HEK293 (cell line): ENCODE data around the gene PLP2.

Experiments
- BCL11A ChIP-seq: fragments of 450-650 bp; formaldehyde crosslinking; IDR thresholded peaks from 2 replicates; pipeline ENCODE4 v1.5.1; 2016; ENCODE audit warnings: low read depth, missing biosample characterization, missing genetic modification characterization
- HOXC10 ChIP-seq: sonication (generic); formaldehyde crosslinking; IDR thresholded peaks from 2 replicates; pipeline ENCODE4 v1.8.1; 2023; ENCODE audit warnings: mild to moderate bottlenecking, missing genetic modification reagents
- KLF9 ChIP-seq: fragments of 450-650 bp; formaldehyde crosslinking; IDR thresholded peaks from 2 replicates; pipeline ENCODE4 v1.5.1; 2016; ENCODE audit warnings: missing biosample characterization, missing genetic modification characterization, low read depth
- OSR2 ChIP-seq: fragments of 450-650 bp; formaldehyde crosslinking; IDR thresholded peaks from 2 replicates; pipeline ENCODE4 v1.5.1; 2016; ENCODE audit warnings: missing biosample characterization, missing genetic modification characterization
- ZBTB21 ChIP-seq: fragments of 450-650 bp; formaldehyde crosslinking; IDR thresholded peaks from 2 replicates; pipeline ENCODE4 v1.5.1; 2017; ENCODE audit warnings: missing biosample characterization, missing genetic modification characterization
- ZFP37 ChIP-seq: fragments of 450-650 bp; formaldehyde crosslinking; IDR thresholded peaks from 2 replicates; pipeline ENCODE4 v1.5.1; 2016; ENCODE audit warnings: missing biosample characterization, missing genetic modification characterization
- ZNF223 ChIP-seq: fragments of 450-650 bp; formaldehyde crosslinking; IDR thresholded peaks from 2 replicates; pipeline ENCODE4 v1.5.1; 2016; ENCODE audit warnings: missing biosample characterization, missing genetic modification characterization
- ZNF23 ChIP-seq: fragments of 450-650 bp; formaldehyde crosslinking; IDR thresholded peaks from 2 replicates; pipeline ENCODE4 v1.5.1; 2016; ENCODE audit warnings: missing biosample characterization, missing genetic modification characterization, borderline replicate concordance
- ZNF302 ChIP-seq: fragments of 450-650 bp; formaldehyde crosslinking; IDR thresholded peaks from 2 replicates; pipeline ENCODE4 v1.5.1; 2016; ENCODE audit warnings: missing biosample characterization, missing genetic modification characterization, low read depth
- ZNF335 ChIP-seq: fragments of 450-650 bp; formaldehyde crosslinking; conservative IDR thresholded peaks from 2 replicates; pipeline ENCODE4 v1.5.1; 2016; ENCODE audit warnings: missing biosample characterization, missing genetic modification characterization
- ZNF529 ChIP-seq: fragments of 450-650 bp; formaldehyde crosslinking; IDR thresholded peaks from 2 replicates; pipeline ENCODE4 v1.5.1; 2017; ENCODE audit warnings: missing genetic modification characterization, missing biosample characterization; ENCODE audit not compliant: insufficient replicate concordance
- ZNF629 ChIP-seq: fragments of 450-650 bp; formaldehyde crosslinking; IDR thresholded peaks from 2 replicates; pipeline ENCODE4 v1.5.1; 2017; ENCODE audit warnings: missing biosample characterization, missing genetic modification characterization
- ZNF670 ChIP-seq: fragments of 450-650 bp; formaldehyde crosslinking; IDR thresholded peaks from 2 replicates; pipeline ENCODE4 v1.5.1; 2016; ENCODE audit warnings: missing biosample characterization, missing genetic modification characterization, low read depth
- ZSCAN30 ChIP-seq: fragments of 450-650 bp; IDR thresholded peaks from 2 replicates; pipeline ENCODE4 v1.5.1; 2018; ENCODE audit warnings: missing biosample characterization, mild to moderate bottlenecking, missing genetic modification characterization, moderate library complexity
- TF ChIP-seq, protein P1 (sequence below): fragments of 450-650 bp; formaldehyde crosslinking; conservative IDR thresholded peaks from 2 replicates; pipeline ENCODE4 v1.5.1; 2016; ENCODE audit warnings: low read depth, missing biosample characterization, missing genetic modification characterization
- TF ChIP-seq, protein P2 (sequence below): fragments of 450-650 bp; formaldehyde crosslinking; IDR thresholded peaks from 2 replicates; pipeline ENCODE4 v1.5.1; 2016; ENCODE audit warnings: missing biosample characterization, missing genetic modification characterization
- TF ChIP-seq, protein P3 (sequence below): fragments of 450-650 bp; formaldehyde crosslinking; IDR thresholded peaks from 2 replicates; pipeline ENCODE4 v1.5.1; 2016; ENCODE audit warnings: missing biosample characterization, missing genetic modification characterization
- TF ChIP-seq, protein P4 (sequence below): fragments of 450-650 bp; formaldehyde crosslinking; IDR thresholded peaks from 2 replicates; pipeline ENCODE4 v1.5.1; 2016; ENCODE audit warnings: missing biosample characterization, missing genetic modification characterization
- TF ChIP-seq, protein P5 (sequence below): fragments of 450-650 bp; formaldehyde crosslinking; IDR thresholded peaks from 2 replicates; pipeline ENCODE4 v1.5.1; 2016; ENCODE audit warnings: missing biosample characterization, missing genetic modification characterization, low read depth
- TF ChIP-seq, protein P6 (sequence below): fragments of 450-650 bp; formaldehyde crosslinking; IDR thresholded peaks from 2 replicates; pipeline ENCODE4 v1.5.1; 2016; ENCODE audit warnings: missing biosample characterization, missing genetic modification characterization
- TF ChIP-seq, protein P7 (sequence below): fragments of 450-650 bp; formaldehyde crosslinking; IDR thresholded peaks from 2 replicates; pipeline ENCODE4 v1.5.1; 2016; ENCODE audit warnings: missing biosample characterization, missing genetic modification characterization

PLP2 gene

DNA sequence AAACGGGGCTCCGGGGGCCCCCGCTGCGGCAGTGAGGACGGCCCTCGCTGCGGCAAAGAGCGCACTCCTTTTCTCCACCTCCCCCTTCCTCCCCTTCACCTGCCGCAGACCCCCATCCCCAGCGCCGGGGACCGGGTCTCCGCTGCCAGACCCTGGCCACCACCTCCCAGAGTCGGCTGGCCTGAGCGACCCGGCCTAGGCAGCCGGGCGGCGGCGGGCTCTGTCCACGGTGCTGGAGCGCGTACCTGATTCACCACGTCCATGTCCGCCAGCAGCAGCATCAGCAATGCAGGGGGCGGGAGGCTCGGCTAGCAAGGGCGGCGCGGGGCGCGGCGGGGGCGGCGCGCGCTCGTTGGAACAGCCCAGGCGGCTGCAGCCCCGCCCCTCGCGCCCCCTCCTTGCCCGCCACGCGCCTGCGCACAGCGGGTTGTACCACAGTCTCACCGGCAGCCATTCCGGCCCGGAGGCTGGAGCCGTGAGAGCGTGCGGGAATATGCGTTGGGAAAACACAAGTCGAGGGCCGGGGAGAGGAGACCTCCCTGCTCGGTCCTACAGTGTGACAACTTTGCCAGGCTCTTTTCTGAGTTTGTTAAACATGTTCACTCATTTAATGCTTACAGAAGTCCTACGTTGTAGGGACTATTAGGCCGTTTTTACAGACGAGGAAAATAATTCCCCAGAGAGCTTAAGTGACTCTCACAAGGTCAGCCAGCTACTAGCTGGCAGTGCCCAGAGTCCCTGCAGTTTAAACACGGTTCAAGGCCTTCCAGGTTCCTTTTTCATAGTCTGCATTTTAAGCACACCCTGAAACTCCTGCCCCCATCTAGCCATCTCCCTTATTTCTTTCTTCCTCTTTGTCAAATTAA is 28.4 kb downstream of the PLP2 start, which contains the start of gene SYP (continued):
- TF ChIP-seq, protein P1, sequence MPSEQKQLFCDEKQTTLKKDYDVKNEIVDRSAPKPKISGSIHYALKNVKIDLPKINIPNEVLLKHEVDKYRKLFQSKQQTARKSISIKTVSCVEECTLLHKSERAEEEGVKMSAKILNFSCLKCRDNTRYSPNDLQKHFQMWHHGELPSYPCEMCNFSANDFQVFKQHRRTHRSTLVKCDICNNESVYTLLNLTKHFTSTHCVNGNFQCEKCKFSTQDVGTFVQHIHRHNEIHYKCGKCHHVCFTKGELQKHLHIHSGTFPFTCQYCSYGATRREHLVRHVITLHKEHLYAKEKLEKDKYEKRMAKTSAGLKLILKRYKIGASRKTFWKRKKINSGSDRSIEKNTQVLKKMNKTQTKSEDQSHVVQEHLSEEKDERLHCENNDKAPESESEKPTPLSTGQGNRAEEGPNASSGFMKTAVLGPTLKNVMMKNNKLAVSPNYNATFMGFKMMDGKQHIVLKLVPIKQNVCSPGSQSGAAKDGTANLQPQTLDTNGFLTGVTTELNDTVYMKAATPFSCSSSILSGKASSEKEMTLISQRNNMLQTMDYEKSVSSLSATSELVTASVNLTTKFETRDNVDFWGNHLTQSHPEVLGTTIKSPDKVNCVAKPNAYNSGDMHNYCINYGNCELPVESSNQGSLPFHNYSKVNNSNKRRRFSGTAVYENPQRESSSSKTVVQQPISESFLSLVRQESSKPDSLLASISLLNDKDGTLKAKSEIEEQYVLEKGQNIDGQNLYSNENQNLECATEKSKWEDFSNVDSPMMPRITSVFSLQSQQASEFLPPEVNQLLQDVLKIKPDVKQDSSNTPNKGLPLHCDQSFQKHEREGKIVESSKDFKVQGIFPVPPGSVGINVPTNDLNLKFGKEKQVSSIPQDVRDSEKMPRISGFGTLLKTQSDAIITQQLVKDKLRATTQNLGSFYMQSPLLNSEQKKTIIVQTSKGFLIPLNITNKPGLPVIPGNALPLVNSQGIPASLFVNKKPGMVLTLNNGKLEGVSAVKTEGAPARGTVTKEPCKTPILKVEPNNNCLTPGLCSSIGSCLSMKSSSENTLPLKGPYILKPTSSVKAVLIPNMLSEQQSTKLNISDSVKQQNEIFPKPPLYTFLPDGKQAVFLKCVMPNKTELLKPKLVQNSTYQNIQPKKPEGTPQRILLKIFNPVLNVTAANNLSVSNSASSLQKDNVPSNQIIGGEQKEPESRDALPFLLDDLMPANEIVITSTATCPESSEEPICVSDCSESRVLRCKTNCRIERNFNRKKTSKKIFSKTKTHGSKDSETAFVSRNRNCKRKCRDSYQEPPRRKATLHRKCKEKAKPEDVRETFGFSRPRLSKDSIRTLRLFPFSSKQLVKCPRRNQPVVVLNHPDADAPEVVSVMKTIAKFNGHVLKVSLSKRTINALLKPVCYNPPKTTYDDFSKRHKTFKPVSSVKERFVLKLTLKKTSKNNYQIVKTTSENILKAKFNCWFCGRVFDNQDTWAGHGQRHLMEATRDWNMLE (tag by site-specific recombination), result no peak
- TF ChIP-seq ZNF670 (tag by site-specific recombination), result no peak
- TF ChIP-seq, protein P2, sequence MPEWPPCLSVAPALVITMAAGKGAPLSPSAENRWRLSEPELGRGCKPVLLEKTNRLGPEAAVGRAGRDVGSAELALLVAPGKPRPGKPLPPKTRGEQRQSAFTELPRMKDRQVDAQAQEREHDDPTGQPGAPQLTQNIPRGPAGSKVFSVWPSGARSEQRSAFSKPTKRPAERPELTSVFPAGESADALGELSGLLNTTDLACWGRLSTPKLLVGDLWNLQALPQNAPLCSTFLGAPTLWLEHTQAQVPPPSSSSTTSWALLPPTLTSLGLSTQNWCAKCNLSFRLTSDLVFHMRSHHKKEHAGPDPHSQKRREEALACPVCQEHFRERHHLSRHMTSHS, result no peak
- TF ChIP-seq, protein P3, sequence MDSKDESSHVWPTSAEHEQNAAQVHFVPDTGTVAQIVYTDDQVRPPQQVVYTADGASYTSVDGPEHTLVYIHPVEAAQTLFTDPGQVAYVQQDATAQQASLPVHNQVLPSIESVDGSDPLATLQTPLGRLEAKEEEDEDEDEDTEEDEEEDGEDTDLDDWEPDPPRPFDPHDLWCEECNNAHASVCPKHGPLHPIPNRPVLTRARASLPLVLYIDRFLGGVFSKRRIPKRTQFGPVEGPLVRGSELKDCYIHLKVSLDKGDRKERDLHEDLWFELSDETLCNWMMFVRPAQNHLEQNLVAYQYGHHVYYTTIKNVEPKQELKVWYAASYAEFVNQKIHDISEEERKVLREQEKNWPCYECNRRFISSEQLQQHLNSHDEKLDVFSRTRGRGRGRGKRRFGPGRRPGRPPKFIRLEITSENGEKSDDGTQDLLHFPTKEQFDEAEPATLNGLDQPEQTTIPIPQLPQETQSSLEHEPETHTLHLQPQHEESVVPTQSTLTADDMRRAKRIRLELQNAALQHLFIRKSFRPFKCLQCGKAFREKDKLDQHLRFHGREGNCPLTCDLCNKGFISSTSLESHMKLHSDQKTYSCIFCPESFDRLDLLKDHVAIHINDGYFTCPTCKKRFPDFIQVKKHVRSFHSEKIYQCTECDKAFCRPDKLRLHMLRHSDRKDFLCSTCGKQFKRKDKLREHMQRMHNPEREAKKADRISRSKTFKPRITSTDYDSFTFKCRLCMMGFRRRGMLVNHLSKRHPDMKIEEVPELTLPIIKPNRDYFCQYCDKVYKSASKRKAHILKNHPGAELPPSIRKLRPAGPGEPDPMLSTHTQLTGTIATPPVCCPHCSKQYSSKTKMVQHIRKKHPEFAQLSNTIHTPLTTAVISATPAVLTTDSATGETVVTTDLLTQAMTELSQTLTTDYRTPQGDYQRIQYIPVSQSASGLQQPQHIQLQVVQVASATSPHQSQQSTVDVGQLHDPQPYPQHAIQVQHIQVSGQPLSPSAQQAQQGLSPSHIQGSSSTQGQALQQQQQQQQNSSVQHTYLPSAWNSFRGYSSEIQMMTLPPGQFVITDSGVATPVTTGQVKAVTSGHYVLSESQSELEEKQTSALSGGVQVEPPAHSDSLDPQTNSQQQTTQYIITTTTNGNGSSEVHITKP, result peak; percentile 74
- no peak for TF ChIP-seq OSR2 (tag by site-specific recombination)
- no peak for TF ChIP-seq ZNF629 (tag by site-specific recombination)
- TF ChIP-seq, protein P4, sequence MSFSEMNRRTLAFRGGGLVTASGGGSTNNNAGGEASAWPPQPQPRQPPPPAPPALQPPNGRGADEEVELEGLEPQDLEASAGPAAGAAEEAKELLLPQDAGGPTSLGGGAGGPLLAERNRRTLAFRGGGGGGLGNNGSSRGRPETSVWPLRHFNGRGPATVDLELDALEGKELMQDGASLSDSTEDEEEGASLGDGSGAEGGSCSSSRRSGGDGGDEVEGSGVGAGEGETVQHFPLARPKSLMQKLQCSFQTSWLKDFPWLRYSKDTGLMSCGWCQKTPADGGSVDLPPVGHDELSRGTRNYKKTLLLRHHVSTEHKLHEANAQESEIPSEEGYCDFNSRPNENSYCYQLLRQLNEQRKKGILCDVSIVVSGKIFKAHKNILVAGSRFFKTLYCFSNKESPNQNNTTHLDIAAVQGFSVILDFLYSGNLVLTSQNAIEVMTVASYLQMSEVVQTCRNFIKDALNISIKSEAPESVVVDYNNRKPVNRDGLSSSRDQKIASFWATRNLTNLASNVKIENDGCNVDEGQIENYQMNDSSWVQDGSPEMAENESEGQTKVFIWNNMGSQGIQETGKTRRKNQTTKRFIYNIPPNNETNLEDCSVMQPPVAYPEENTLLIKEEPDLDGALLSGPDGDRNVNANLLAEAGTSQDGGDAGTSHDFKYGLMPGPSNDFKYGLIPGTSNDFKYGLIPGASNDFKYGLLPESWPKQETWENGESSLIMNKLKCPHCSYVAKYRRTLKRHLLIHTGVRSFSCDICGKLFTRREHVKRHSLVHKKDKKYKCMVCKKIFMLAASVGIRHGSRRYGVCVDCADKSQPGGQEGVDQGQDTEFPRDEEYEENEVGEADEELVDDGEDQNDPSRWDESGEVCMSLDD, result peak; percentile 30; the same call in 1 of the 2 replicates
- no peak for TF ChIP-seq ZBTB21 (tag by site-specific recombination)
- TF ChIP-seq KLF9 (tag by site-specific recombination), result peak; percentile 57; the same call in 1 of the 2 replicates
- TF ChIP-seq HOXC10 (CRISPR knock-in tag), result 0 out of 2 replicates have a peak, but pooled peaks have one; percentile 52
- TF ChIP-seq, protein P5, sequence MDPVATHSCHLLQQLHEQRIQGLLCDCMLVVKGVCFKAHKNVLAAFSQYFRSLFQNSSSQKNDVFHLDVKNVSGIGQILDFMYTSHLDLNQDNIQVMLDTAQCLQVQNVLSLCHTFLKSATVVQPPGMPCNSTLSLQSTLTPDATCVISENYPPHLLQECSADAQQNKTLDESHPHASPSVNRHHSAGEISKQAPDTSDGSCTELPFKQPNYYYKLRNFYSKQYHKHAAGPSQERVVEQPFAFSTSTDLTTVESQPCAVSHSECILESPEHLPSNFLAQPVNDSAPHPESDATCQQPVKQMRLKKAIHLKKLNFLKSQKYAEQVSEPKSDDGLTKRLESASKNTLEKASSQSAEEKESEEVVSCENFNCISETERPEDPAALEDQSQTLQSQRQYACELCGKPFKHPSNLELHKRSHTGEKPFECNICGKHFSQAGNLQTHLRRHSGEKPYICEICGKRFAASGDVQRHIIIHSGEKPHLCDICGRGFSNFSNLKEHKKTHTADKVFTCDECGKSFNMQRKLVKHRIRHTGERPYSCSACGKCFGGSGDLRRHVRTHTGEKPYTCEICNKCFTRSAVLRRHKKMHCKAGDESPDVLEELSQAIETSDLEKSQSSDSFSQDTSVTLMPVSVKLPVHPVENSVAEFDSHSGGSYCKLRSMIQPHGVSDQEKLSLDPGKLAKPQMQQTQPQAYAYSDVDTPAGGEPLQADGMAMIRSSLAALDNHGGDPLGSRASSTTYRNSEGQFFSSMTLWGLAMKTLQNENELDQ, result no peak
- TF ChIP-seq, protein P6, sequence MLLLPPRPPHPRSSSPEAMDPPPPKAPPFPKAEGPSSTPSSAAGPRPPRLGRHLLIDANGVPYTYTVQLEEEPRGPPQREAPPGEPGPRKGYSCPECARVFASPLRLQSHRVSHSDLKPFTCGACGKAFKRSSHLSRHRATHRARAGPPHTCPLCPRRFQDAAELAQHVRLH (tag by site-specific recombination), result no peak
- TF ChIP-seq ZSCAN30 (tag by site-specific recombination), result peak; percentile 78; the same call in 1 of the 2 replicates
- TF ChIP-seq ZNF223 (tag by site-specific recombination), result no peak
- no peak for TF ChIP-seq ZNF23
- TF ChIP-seq ZNF302 (tag by site-specific recombination), result no peak
- no peak for TF ChIP-seq ZFP37 (tag by site-specific recombination)
- peak; percentile 56 for TF ChIP-seq ZNF335 (tag by site-specific recombination)
- 0 out of 2 replicates have a peak, but pooled peaks have one; percentile 18 for TF ChIP-seq BCL11A (tag by site-specific recombination)
- TF ChIP-seq, protein P7, sequence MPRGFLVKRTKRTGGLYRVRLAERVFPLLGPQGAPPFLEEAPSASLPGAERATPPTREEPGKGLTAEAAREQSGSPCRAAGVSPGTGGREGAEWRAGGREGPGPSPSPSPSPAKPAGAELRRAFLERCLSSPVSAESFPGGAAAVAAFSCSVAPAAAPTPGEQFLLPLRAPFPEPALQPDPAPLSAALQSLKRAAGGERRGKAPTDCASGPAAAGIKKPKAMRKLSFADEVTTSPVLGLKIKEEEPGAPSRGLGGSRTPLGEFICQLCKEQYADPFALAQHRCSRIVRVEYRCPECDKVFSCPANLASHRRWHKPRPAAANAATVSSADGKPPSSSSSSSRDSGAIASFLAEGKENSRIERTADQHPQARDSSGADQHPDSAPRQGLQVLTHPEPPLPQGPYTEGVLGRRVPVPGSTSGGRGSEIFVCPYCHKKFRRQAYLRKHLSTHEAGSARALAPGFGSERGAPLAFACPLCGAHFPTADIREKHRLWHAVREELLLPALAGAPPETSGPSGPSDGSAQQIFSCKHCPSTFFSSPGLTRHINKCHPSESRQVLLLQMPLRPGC (tag by site-specific recombination), result no peak
- no peak for TF ChIP-seq ZNF529 (tag by site-specific recombination)
